T-helper 2 cell (primary cell): Measurements from ENCODE around the gene PUS7L.
"Not testable (repeated sequence)": the region's sequence is repeated elsewhere in the genome, so short reads cannot be mapped to it uniquely, and the experiment has no call there.

Experiments
- DNase-seq, 5 experiments: peaks; one replicate each; pipeline versions ENCODE4 v3.0.0 to v3.0.0-alpha.2; 2012 to 2022
- total RNA-seq, 2 donors: gene quantifications; one replicate each; lab custom pipeline; 2026; lab: John Stamatoyannopoulos, UW

Gene PUS7L
- 26.2 to 50.8 reads per million in 2 donors for total RNA-seq

- DNase-seq, result peak; percentile 88 to 98 (median 92)
Observed at GRCh38 chr12:43758728-43759563, at the start of gene PUS7L, which contains the start of gene IRAK4. Gene PUS7L (minus strand): TSS chr12:43758790. CDS start chr12:43755245, 3,545 bp downstream. Gene IRAK4 (plus strand): TSS chr12:43758951. CDS start chr12:43768112, 9,161 bp downstream.

- DNase-seq, result no peak
Observed at GRCh38 chr12:43807386-43807785, 48.8 kb upstream of the PUS7L start.

- DNase-seq, result peak in 1 of 5 experiments; percentile 45
Observed at GRCh38 chr12:43806737-43807072, 48.1 kb upstream of the PUS7L start.

GRCh38 chr12:43805860-43806736 lies 47.5 kb upstream of the PUS7L start, which contains the start of gene TWF1:
Gene TWF1 (minus strand): TSS chr12:43806317. CDS start chr12:43806245, 72 bp downstream.
- peak; percentile 64 to 90 (median 85) for DNase-seq

- peak in 1 of 5 experiments; percentile 55 for DNase-seq
Observed at GRCh38 chr12:43805149-43805859, 46.7 kb upstream of the PUS7L start.

- no peak for DNase-seq
Observed at GRCh38 chr12:43797561-43798217, 39.1 kb upstream of the PUS7L start.

- no peak for DNase-seq
Observed at GRCh38 chr12:43795716-43796280, 37.2 kb upstream of the PUS7L start.

- DNase-seq, result no peak
Observed at GRCh38 chr12:43789941-43790340, 31.4 kb upstream of the PUS7L start.

GRCh38 chr12:43786899-43787693 lies 28.5 kb upstream of the PUS7L start:
- no peak for DNase-seq

- peak in 2 of 5 experiments; percentile 10 to 34 for DNase-seq
Observed at GRCh38 chr12:43776498-43776897, 17.9 kb upstream of the PUS7L start.

GRCh38 chr12:43766291-43766690 lies 7.7 kb upstream of the PUS7L start:
- DNase-seq, result no peak

- no peak for DNase-seq
Observed at GRCh38 chr12:43764528-43764927, 5.9 kb upstream of the PUS7L start.

GRCh38 chr12:43763769-43764168 lies 5.2 kb upstream of the PUS7L start:
- DNase-seq, result no peak

GRCh38 chr12:43762596-43762995 lies 4.0 kb upstream of the PUS7L start:
- no peak for DNase-seq

GRCh38 chr12:43761500-43761899 lies 2.9 kb upstream of the PUS7L start:
- DNase-seq, result peak in 1 of 5 experiments; percentile 45

GRCh38 chr12:43760396-43760795 lies 1.8 kb upstream of the PUS7L start:
- DNase-seq, result no peak

GRCh38 chr12:43758247-43758727 lies 303 bp downstream of the PUS7L start:
- peak in 1 of 5 experiments; percentile 8 for DNase-seq

GRCh38 chr12:43754015-43754414 lies 4.6 kb downstream of the PUS7L start:
- no peak for DNase-seq

GRCh38 chr12:43751360-43751759 lies 7.2 kb downstream of the PUS7L start:
- DNase-seq, result not testable (repeated sequence)

GRCh38 chr12:43750814-43751213 lies 7.8 kb downstream of the PUS7L start:
- DNase-seq, result no peak

- no peak for DNase-seq
Observed at GRCh38 chr12:43749016-43749415, 9.6 kb downstream of the PUS7L start.
